Right ventricle myocardium superior (tissue), 1 donor: ENCODE measurements around the gene OR52E4. TPM values are rescaled to one million over a fixed set of nuclear protein-coding genes. Genes with fewer than 3 reads are reported as not detected.

ENCODE experiments used
- ATAC-seq: fragments of 200-7000 bp; cut with Tn5 transposase; one replicate; pipeline ENCODE4 v1.9.1; 2020; ENCODE audit warnings: mild to moderate bottlenecking; ENCODE audit not compliant: poor library complexity
- DNase-seq: peaks from one replicate; pipeline ENCODE4 v3.0.0-alpha.2; 2020
- intact Hi-C: fragments of 100-400 bp; cut with DNase I; formaldehyde crosslinking; loops from one replicate; pipeline ENCODE4 v1.11.2; 2022
- total RNA-seq: library from RNA; stranded (reverse); fragmentation: NEBNext Ultra II Directional; extraction: Animal tissue kit (Norgen Biotek cat#: 25700); gene quantifications from one replicate; pipeline ENCODE4 v1.2.1, GENCODE V29; 2021
- donor health status: DM: no; HTN: yes; CAD: no; lungs with severe emphysema.

OR52E4 gene
- total RNA-seq, 1 donor from 2014 or later: not detected

DNA sequence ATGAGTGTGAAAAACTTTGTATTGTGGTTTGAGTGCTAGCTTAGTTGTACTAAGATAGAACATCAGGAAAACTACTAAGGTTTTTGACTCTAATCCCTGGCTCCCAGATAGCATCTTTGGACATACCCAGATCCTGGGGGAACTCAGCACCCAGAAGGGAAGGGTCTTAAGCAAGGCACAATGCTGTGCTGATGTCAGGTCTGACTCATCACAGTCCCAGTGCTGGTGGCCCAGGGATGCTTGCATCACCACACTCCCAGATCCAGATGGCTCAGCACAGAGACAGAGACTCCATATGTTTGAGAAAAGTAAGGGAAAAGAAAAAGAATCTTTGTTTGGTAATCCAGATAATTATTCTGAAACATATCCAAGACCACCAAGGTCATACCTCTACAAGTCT lies 43.4 kb downstream of the OR52E4 start:
- ATAC-seq (no peak), DNase-seq (no peak)
- intact Hi-C loops: no loop called here

DNA sequence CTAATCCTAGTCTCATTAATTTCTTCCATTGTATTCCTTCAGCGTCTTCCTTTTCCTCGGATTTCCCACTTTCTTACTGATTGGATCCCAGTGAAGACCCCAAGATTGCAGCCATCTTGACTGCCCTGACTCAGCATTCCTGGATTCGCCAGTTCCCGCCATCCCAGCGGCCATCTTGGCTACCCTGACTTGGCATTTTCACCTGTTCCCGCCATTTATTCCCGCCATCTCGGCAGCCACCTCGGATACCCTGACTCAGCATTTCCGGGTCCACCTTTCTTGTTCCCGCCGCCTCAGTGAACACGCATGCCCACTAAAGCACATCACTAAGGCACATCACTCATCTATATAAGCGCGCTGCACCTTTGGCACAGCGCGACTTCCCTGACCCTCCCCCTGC lies 47.8 kb downstream of the OR52E4 start:
- ATAC-seq (no peak), DNase-seq (no peak)

DNA sequence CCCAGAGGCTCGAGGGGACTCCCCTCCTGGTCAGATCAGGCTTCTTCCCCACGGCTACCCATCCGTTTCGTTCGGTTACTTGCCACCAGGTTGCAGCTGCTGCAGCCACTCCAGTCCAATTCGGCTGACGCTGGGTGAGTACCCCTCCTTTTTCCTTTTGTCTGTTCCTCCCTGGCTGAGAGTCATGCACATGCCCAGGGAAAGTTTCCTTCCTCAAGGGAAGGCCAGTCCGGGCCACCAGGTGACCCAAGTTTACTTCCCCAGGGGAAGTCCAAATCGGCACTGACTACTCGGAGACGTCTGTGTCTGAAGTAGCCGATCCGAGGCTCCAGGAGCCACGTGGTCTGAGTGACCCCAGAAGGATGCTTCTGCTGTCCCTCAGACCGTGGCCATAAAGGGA lies 48.4 kb downstream of the OR52E4 start:
- intact Hi-C loops: no loop called here
- ATAC-seq (no peak), DNase-seq (no peak)

More for the DNA sequence above, 47.8 kb downstream of the OR52E4 start:
- intact Hi-C loops: no loop called here

DNA sequence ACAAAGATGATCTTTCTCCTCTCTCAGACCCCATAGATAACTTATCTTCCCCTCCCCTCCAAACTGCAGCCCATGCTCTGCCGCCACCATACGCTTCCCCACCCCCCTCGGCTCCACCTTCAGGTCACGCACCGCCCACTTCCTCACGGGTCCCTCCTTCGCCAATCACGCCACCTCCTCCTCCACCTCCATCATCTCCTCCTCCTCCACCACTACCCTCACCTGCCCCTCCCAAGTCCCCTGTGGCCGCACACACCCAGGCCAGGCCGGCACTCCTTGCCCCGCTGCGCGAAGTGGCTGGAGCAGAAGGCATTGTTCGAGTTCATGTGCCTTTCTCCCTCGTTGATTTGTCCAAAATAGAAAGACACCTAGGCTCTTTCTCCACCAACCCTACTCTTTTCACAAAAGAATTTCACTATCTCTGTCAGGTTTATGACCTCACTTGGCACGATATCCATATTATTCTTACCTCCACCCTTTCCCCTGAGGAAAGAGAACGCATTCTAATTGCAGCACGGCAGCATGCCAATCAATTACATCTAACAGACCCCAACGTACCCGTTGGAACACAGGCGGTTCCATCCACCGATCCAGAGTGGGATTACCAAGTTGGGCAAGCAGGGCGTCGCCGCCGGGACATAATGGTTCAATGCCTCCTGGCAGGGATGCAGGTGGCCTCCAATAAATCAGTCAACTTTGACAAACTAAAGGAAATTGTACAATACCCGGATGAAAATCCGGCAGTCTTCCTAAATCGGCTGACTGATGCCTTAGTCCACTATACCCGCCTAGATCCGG lies 49.3 kb downstream of the OR52E4 start:
- intact Hi-C loops: no loop called here
- no peak for ATAC-seq
- no peak for DNase-seq

DNA sequence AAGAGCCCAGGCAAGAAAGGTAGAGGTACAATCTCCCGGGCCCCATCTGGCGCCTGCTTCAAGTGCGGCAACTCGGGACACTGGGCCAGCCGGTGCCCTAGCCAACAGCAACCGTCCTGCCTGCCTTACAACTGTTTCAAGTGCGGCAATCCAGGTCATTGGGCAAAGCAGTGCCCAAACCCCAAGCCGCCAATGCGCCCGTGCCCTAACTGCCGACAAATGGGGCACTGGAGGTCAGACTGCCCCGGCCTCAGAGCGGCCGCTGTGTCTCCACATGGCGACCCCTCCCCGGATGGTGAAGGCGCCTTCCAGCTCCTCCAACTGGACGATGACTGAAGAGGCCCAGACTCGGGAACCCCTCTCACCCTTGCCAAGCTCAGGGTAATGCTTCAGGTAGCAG lies 50.2 kb downstream of the OR52E4 start:
- DNase-seq: no peak
- no peak for ATAC-seq
- intact Hi-C loops: no loop called here

DNA sequence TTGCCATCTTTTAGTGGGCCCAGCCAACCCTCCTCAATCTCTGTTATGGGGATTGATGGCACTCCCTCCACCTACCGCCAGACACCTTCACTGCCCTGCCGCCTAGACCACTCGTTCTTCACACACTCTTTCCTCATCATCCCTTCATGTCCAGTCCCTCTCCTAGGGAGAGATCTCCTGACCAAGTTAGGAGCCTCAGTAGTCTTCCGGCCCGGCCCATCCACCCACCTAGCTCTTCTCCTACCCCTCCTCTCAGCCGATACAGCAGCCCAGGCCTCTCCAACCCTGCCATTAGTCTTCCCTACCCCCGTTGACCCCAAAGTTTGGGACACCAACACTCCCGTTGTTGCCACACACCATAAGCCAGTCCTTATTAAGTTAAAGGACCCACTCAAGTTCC lies 50.6 kb downstream of the OR52E4 start:
- intact Hi-C loops: no loop called here
- no peak for ATAC-seq
- no peak for DNase-seq

DNA sequence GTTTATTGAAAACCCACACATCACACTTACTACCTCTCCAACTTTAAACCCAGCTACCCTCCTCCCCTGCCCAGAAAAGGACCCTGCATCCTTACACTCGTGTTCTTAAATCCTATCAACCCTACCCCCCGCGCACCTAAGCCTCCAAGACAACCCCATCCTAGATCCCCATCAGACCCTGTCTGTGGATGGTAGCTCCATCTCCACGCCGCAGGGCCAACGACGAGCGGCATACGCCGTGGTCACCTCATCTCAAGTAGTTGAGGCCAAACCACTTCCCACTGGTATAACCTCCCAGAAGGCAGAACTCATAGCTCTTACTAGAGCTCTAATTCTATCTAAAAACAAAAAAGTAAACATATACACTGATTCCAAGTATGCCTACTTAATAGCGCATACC lies 52.2 kb downstream of the OR52E4 start:
- ATAC-seq: no peak
- DNase-seq: no peak
- intact Hi-C loops: no loop called here

DNA sequence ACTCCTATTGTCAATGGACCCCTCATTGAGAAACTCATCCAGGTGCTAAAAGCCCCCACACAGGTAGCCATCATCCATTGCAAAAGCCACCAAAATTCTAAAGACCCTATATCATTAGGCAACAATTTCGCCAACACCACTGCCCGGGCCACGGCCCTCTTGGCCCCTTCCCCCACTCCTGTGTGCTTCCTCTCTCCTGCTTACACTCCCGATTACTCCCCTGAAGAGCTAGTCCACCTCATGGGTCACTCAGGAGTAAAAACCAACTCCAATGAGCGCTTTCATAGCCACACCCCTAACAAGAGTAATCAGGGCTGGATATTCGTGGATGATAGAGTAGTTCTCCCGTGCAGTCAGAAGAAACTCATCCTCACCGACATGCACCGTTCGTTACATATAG lies 52.7 kb downstream of the OR52E4 start:
- intact Hi-C loops: no loop called here
- ATAC-seq (no peak), DNase-seq (no peak)

Other genes with a start within 250 kb of the OR52E4 start
- gene TRIM5, start 195.6 kb upstream of the OR52E4 start, total RNA-seq: 8.1 TPM
- gene TRIM22, start 190.8 kb upstream of the OR52E4 start, total RNA-seq: 18.2 TPM
- not detected for gene OR56B1, start 144.2 kb upstream of the OR52E4 start, total RNA-seq
- not detected for gene OR52N4, start 126.4 kb upstream of the OR52E4 start, total RNA-seq
- not detected for gene OR52N5, start 97.3 kb upstream of the OR52E4 start, total RNA-seq
- gene OR52N1, start 89.4 kb upstream of the OR52E4 start, total RNA-seq: not detected
- not detected for gene OR52N2, start 71.7 kb upstream of the OR52E4 start, total RNA-seq
- not detected for gene OR52E6, start 38.7 kb upstream of the OR52E4 start, total RNA-seq
- not detected for gene OR52E8, start 22.9 kb upstream of the OR52E4 start, total RNA-seq
- gene OR52E5, start 12.6 kb downstream of the OR52E4 start, total RNA-seq: not detected
- not detected for gene OR56A3, start 61.6 kb downstream of the OR52E4 start, total RNA-seq
- not detected for gene OR56A5, start 87.9 kb downstream of the OR52E4 start, total RNA-seq
- not detected for gene OR52L1, start 106.4 kb downstream of the OR52E4 start, total RNA-seq
- not detected for gene OR56A4, start 126.3 kb downstream of the OR52E4 start, total RNA-seq
- gene OR56A1, start 150.1 kb downstream of the OR52E4 start, total RNA-seq: not detected
- not detected for gene OR56B4, start 227.1 kb downstream of the OR52E4 start, total RNA-seq